ENCODE data around the gene FBXL19. TPM values are rescaled to one million over a fixed set of nuclear protein-coding genes. Genes with fewer than 3 reads are reported as not detected.

Gene FBXL19
- total and polyA plus RNA-seq, 2 of the 13 experiments (the other 11 are each of a cell fraction or from before 2014, with no cell fraction given): 6.0 to 13.7 TPM

DNA sequence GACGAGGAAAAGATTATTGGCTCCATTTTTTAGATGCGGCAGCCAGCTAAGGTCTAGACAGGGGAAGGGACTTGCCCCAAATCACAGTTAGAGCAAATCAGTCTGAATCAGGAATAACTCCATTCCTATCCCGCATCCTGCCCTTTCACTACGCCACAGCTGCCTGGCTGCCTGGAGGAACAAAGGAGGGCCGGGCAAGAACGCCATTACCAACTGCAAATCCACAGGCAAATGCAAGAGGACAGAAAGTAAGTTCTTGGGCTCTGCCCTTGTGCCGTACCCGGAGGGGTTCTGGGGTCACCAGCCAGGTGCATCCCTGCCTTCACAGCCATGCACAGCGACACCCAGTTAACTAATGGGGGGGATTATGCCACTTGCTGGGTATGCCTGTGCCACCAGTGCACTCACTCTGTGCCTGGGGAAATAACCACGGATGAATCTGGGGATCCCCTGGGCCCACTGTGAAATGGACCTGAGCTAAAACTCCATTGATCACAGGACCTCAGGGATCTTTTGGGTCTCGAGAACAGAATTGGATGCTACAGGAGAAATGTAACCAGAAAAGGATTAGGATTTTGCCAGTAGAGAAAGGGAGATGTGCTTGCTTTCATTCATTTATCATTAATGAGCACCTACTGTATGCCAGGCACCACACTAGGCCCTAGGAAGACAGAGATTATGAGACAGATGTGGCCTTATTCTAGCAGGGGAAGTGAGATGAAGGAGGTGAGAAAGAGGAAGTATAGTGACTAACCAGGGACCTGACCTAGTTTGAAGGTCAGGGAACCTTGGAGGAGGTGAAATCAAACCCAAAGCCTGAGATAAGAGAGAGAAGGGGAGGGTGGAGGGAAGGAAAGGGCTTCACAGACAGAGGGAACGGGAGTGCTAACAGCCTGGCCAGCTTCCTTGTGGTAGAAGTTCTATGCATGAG is 47.2 kb upstream of the FBXL19 start (continued):
- TF ChIP-seq ZNF296 (CRISPR knock-in tag; conservative IDR thresholded peaks at IDR 0.05) (no peak), ZNF530 (CRISPR knock-in tag; IDR thresholded peaks at IDR 0.05; ENCODE audit: low read depth) (0 out of 2 replicates have a peak, but pooled peaks have one; percentile 58), TARDBP (CRISPR knock-in tag; IDR thresholded peaks at IDR 0.05) (no peak), CHCHD3 (CRISPR knock-in tag; IDR thresholded peaks at IDR 0.05) (peak; percentile 12; the same call in 1 of the 2 replicates), RAD51 (IDR thresholded peaks at IDR 0.05; ENCODE audit: borderline replicate concordance) (no peak), POLR2G (IDR thresholded peaks at IDR 0.05; ENCODE audit: low read depth, low read length) (no peak), ZNF34 (CRISPR knock-in tag; IDR thresholded peaks at IDR 0.05; ENCODE audit: borderline replicate concordance) (no peak), ZNF768 (CRISPR knock-in tag; IDR thresholded peaks at IDR 0.05) (peak; percentile 86), SMARCC2 (IDR thresholded peaks at IDR 0.05) (no peak), ZMYM2 (CRISPR knock-in tag; IDR thresholded peaks at IDR 0.05) (peak; percentile 26; the same call in 1 of the 2 replicates), ZNF33B (CRISPR knock-in tag; IDR thresholded peaks at IDR 0.05) (no peak), ZNF230 (CRISPR knock-in tag; IDR thresholded peaks at IDR 0.05) (no peak), ZNF563 (CRISPR knock-in tag; IDR thresholded peaks at IDR 0.05) (no peak)
- TF ChIP-seq, protein P1, sequence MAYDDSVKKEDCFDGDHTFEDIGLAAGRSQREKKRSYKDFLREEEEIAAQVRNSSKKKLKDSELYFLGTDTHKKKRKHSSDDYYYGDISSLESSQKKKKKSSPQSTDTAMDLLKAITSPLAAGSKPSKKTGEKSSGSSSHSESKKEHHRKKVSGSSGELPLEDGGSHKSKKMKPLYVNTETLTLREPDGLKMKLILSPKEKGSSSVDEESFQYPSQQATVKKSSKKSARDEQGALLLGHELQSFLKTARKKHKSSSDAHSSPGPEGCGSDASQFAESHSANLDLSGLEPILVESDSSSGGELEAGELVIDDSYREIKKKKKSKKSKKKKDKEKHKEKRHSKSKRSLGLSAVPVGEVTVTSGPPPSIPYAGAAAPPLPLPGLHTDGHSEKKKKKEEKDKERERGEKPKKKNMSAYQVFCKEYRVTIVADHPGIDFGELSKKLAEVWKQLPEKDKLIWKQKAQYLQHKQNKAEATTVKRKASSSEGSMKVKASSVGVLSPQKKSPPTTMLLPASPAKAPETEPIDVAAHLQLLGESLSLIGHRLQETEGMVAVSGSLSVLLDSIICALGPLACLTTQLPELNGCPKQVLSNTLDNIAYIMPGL (CRISPR knock-in tag; IDR thresholded peaks at IDR 0.05; ENCODE audit: borderline replicate concordance in 1 of 2, low read depth in 1 of 2): 0 out of 4 replicates have a peak, but pooled peaks of 1 of the 2 experiments have one; percentile 12
- TF ChIP-seq, protein P2, sequence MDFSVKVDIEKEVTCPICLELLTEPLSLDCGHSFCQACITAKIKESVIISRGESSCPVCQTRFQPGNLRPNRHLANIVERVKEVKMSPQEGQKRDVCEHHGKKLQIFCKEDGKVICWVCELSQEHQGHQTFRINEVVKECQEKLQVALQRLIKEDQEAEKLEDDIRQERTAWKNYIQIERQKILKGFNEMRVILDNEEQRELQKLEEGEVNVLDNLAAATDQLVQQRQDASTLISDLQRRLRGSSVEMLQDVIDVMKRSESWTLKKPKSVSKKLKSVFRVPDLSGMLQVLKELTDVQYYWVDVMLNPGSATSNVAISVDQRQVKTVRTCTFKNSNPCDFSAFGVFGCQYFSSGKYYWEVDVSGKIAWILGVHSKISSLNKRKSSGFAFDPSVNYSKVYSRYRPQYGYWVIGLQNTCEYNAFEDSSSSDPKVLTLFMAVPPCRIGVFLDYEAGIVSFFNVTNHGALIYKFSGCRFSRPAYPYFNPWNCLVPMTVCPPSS (IDR thresholded peaks at IDR 0.05): no peak
- TF ChIP-seq, protein P3, sequence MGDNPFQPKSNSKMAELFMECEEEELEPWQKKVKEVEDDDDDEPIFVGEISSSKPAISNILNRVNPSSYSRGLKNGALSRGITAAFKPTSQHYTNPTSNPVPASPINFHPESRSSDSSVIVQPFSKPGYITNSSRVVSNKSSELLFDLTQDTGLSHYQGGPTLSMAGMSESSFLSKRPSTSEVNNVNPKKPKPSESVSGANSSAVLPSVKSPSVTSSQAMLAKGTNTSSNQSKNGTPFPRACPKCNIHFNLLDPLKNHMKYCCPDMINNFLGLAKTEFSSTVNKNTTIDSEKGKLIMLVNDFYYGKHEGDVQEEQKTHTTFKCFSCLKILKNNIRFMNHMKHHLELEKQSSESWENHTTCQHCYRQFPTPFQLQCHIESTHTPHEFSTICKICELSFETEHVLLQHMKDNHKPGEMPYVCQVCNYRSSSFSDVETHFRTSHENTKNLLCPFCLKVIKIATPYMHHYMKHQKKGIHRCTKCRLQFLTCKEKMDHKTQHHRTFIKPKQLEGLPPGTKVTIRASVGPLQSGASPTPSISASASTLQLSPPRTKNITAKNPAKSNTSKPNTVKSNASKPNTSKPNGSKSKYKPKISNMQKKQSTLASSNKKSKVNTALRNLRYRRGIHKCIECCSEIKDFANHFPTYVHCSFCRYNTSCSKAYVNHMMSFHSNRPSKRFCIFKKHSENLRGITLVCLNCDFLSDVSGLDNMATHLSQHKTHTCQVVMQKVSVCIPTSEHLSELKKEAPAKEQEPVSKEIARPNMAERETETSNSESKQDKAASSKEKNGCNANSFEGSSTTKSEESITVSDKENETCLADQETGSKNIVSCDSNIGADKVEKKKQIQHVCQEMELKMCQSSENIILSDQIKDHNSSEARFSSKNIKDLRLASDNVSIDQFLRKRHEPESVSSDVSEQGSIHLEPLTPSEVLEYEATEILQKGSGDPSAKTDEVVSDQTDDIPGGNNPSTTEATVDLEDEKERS (CRISPR knock-in tag; IDR thresholded peaks at IDR 0.05): no peak
- TF ChIP-seq, protein P4, sequence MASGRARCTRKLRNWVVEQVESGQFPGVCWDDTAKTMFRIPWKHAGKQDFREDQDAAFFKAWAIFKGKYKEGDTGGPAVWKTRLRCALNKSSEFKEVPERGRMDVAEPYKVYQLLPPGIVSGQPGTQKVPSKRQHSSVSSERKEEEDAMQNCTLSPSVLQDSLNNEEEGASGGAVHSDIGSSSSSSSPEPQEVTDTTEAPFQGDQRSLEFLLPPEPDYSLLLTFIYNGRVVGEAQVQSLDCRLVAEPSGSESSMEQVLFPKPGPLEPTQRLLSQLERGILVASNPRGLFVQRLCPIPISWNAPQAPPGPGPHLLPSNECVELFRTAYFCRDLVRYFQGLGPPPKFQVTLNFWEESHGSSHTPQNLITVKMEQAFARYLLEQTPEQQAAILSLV (CRISPR knock-in tag; IDR thresholded peaks at IDR 0.05; ENCODE audit: borderline replicate concordance): no peak

Measured in HepG2 (cell line).